Mucosa of descending colon (tissue), 3 donors: ENCODE data around the gene KLHL25. TPM values are rescaled to one million over a fixed set of nuclear protein-coding genes. Genes with fewer than 3 reads are reported as not detected.

Source experiments
- ATAC-seq: fragments of 200-7000 bp; cut with Tn5 transposase; one replicate; pipeline ENCODE4 v1.9.1; 2020; ENCODE audit warnings: mild to moderate bottlenecking, moderate library complexity
- DNase-seq, 3 donors: peaks; one replicate each; pipeline ENCODE4 v3.0.0-alpha.2; 2020
- H3K36me3 ChIP-seq: fragments of 200-600 bp; one replicate; pipeline ENCODE4 v1.8.0; 2021; ENCODE audit warnings: low read depth, mild to moderate bottlenecking
- H3K4me1 ChIP-seq: fragments of 200-600 bp; one replicate; pipeline ENCODE4 v1.8.0; 2021; ENCODE audit warnings: low read depth, mild to moderate bottlenecking
- H3K4me3 ChIP-seq: fragments of 200-600 bp; one replicate; pipeline ENCODE4 v1.8.0; 2021; ENCODE audit warnings: mild to moderate bottlenecking
- H3K9me3 ChIP-seq: fragments of 200-600 bp; one replicate; pipeline ENCODE4 v1.8.0; 2021; ENCODE audit warnings: mild to moderate bottlenecking
- CTCF ChIP-seq: fragments of 200-600 bp; IDR thresholded peaks from one replicate; pipeline ENCODE4 v1.8.0; 2022; ENCODE audit warnings: antibody characterized with exemption, mild to moderate bottlenecking
- intact Hi-C, 2 donors: fragments of 100-400 bp; cut with DNase I in 1 of 2; cut with micrococcal nuclease in 1 of 2; formaldehyde crosslinking; loops; one replicate each; pipeline versions ENCODE4 v1.11.0 to v1.11.1; 2022; cut with DNase I, micrococcal nuclease
- total RNA-seq, 3 donors: library from RNA; stranded (reverse); fragmentation: NEBNext Ultra II Directional in 2 of 3; extraction: Animal tissue kit (Norgen Biotek cat#: 25700) in 2 of 3; gene quantifications; one replicate each; pipeline versions ENCODE4 v1.2.1 to v1.2.4, GENCODE V29; 2021 to 2023
- donor health status: DM: no; HTN: no; CAD: no; lungs with moderate emphysema.
- donor health status: DM: no; HTN: no; CAD: no.
- donor health status: DM: no; HTN: yes; CAD: no.

Gene KLHL25
- total RNA-seq, 3 donors from 2014 or later: 7.4 to 8.8 (median 7.7) TPM

DNA sequence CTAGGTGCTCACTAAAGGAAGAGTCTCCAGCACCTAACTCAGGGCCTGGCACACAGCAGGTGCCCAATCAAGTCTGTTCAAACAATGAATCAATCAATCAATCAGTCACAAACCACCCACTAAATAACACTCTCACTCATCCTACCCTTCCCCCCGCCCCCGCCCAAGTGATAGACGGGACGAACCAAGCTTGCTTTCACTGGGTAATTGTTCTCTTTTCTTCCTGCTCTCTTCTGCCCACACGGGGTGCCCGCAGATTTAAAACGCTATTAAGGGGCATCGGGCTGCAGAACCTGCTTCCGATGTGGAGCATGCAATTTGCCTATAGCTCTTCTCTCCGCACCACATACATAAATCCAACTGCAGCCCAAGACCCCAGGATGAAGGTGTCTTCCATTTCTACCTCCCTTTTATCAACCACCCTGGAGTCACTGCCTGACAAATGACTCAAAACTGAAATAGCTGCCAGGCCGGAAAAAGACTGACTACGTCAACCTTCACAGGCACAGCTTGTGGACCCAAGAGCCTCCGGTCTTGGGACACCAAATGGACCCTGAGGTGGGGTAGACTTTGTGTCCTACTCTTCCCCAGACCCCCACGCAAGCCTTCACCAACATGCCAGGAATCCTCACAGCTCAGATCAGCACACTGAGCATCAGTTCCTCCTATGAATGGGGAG is 1.7 kb downstream of the KLHL25 start:
- intact Hi-C loops: no loop called here
- Histone ChIP-seq H3K4me3 (no peak overlapping the region), H3K9me3 (no peaks in the 10 kb centered on the region), H3K36me3 (no peaks in the 10 kb centered on the region), H3K4me1 (peaks cover 19% of the 10 kb centered on the region)
- DNase-seq: no peak
- TF ChIP-seq CTCF: no peak
- ATAC-seq: no peak

- Histone ChIP-seq H3K4me3 (no peak overlapping the region), H3K9me3 (no peaks in the 10 kb centered on the region), H3K36me3 (no peaks in the 10 kb centered on the region), H3K4me1 (peaks cover 19% of the 10 kb centered on the region)
- no peak for TF ChIP-seq CTCF
- no peak for ATAC-seq
- intact Hi-C loops: no loop called here
- no peak for DNase-seq
Observed at GRCh38 chr15:85792102-85792731, 2.5 kb downstream of the KLHL25 start.

DNA sequence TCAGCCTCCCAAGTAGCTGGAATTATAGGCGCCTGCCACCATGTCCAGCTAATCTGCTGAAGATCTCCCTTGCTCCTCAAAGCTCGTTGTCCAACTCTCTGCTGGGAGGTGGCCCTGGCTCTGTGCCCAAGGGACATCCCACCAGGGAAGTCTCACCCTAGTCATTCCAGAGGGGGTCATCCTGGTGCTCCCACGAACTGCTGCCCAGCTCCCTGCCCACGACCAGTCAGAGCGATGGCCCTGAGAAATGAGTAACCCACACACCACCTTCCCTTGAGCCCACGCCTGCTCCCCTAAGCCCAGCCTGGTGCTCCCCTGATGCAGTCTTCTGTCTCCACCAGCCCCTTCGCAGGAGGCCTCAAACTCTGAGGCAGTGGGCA is 5.2 kb downstream of the KLHL25 start:
- Histone ChIP-seq H3K36me3 (no peaks in the 10 kb centered on the region), H3K4me3 (no peak overlapping the region), H3K9me3 (no peaks in the 10 kb centered on the region), H3K4me1 (peaks cover 21% of the 10 kb centered on the region)
- no peak for DNase-seq
- TF ChIP-seq CTCF: no peak
- no peak for ATAC-seq
- intact Hi-C loops: no loop called here

- intact Hi-C loops: no loop called here
- DNase-seq: peak; percentile 75 to 82 (median 81)
- H3K4me1 ChIP-seq: peaks cover 21% of the 10 kb centered on the region
- no peaks in the 10 kb centered on the region for H3K36me3 ChIP-seq
- H3K4me3 ChIP-seq: no peak overlapping the region
- peak; percentile 82 for ATAC-seq
- no peaks in the 10 kb centered on the region for H3K9me3 ChIP-seq
- TF ChIP-seq CTCF: no peak
Observed at GRCh38 chr15:85788771-85789495, 5.8 kb downstream of the KLHL25 start.

- ATAC-seq: no peak
- H3K4me1 ChIP-seq: peaks cover 16% of the 10 kb centered on the region
- no peak overlapping the region for H3K4me3 ChIP-seq
- H3K36me3 ChIP-seq: no peaks in the 10 kb centered on the region
- DNase-seq: no peak
- no peaks in the 10 kb centered on the region for H3K9me3 ChIP-seq
- no peak for TF ChIP-seq CTCF
- intact Hi-C loops: no loop called here
Observed at GRCh38 chr15:85786781-85787114, 8.0 kb downstream of the KLHL25 start.
